Activated CD4-positive, alpha-beta memory T cell treated with anti-CD3 and anti-CD28 coated beads for 36 hours (primary cell): Measurements from ENCODE around the gene SMR3B. TPM values are rescaled to one million over a fixed set of nuclear protein-coding genes. Genes with fewer than 3 reads are reported as not detected.

Experiments used
- CTCF ChIA-PET: fragments of 350-600 bp; sonication (Branson Sonifier 250); formaldehyde crosslinking; loops from one replicate; lab custom pipeline; 2021; ENCODE audit warnings: antibody characterized with exemption, inconsistent platforms; lab: Charles Lee
- POLR2A ChIA-PET: fragments of 350-600 bp; sonication (Branson Sonifier 250); formaldehyde crosslinking; loops from one replicate; lab custom pipeline; 2021; ENCODE audit warnings: antibody characterized with exemption; lab: Charles Lee
- DNase-seq: peaks from one replicate; pipeline ENCODE4 v3.0.0-alpha.2; 2020
- H3K27ac Mint-ChIP-seq: one replicate; pipeline ENCODE4 v1.8.0; 2021; ENCODE audit warnings: mixed read lengths
- H3K27me3 Mint-ChIP-seq: one replicate; pipeline ENCODE4 v1.8.0; 2021; ENCODE audit warnings: mixed read lengths
- H3K36me3 Mint-ChIP-seq: one replicate; pipeline ENCODE4 v1.8.0; 2021; ENCODE audit warnings: mixed read lengths
- H3K4me1 Mint-ChIP-seq: one replicate; pipeline ENCODE4 v1.8.0; 2021; ENCODE audit warnings: low read depth, mixed read lengths
- H3K4me3 Mint-ChIP-seq: one replicate; pipeline ENCODE4 v1.8.0; 2021; ENCODE audit warnings: mild to moderate bottlenecking, mixed read lengths
- H3K9me3 Mint-ChIP-seq: one replicate; pipeline ENCODE4 v1.8.0; 2021; ENCODE audit warnings: mixed read lengths
- intact Hi-C: fragments of 100-400 bp; cut with micrococcal nuclease; formaldehyde crosslinking; loops from one replicate; pipeline ENCODE4 v1.15.1; 2023
- total RNA-seq, 2 experiments: library from RNA; stranded (reverse); gene quantifications; one replicate each; pipeline ENCODE4 v1.2.3, GENCODE V29; 2021

Gene SMR3B
- not detected for total RNA-seq

DNA sequence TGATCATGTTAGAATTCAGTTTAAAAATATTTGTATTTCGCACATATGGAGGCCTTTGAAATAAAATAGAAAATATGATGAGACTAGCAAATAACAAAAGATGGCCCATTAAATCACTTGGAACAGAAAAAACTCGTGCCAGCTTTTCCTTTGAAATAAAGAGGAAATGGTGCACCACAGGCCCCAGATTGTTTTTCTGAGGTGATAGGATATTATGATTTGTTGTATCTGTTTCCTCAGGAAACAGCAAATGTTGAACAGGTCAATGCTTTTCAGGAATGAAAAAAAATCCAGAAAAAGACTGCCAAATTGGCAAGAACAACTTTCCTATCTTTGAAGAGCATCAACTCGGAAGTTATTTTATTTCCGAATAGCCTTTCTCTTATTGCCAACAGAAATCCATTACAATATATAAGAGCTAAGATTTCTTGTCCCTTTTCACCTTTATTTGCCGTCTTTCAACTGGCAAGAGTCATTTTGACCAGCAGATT is at the start of gene SMR3B:
Gene SMR3B, plus strand, starts transcription at position 441 of the 491 bp plus-strand sequence. CDS start 1,380 bp downstream, outside the sequence.
- intact Hi-C loops: no loop called here
- Mint-ChIP-seq H3K36me3 (no peaks in the 10 kb centered on the region), H3K4me3 (no peak within 1 kb of the TSS), H3K4me1 (no peaks in the 10 kb centered on the region), H3K27me3 (no peaks in the 10 kb centered on the region), H3K27ac (no peak within 1 kb of the TSS), H3K9me3 (no peaks in the 10 kb centered on the region)
- DNase-seq: no peak
- POLR2A ChIA-PET: no interaction called here
- CTCF ChIA-PET: no interaction called here

DNA sequence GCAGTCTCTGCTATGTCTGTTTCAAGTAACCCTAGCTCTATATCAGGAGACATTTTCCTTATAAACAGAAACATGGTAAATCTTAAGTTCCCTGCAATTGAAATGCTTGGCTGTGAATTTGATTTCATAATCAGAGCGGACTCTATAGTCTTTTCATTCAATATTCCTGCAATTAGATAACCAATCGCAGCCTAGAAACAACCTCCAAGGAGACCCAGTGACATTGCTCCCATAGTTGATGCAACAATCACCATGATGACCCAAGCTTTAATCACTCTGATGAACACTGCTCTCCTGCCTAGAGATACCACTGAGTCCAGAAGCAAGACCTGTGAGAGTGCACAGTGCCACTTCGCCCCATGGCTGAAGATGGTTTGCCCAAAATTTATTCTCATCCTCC is 48.2 kb upstream of the SMR3B start, which contains the start of gene CABS1:
Gene CABS1, plus strand, starts transcription at position 301 of the 400 bp plus-strand sequence. Its CDS starts 59 bp downstream, at position 360.
- no peaks in the 10 kb centered on the region for H3K27me3 Mint-ChIP-seq
- H3K4me1 Mint-ChIP-seq: no peaks in the 10 kb centered on the region
- no peaks in the 10 kb centered on the region for H3K36me3 Mint-ChIP-seq
- H3K9me3 Mint-ChIP-seq: no peaks in the 10 kb centered on the region
- intact Hi-C loops: no loop called here
- no peak within 1 kb of the TSS for H3K4me3 Mint-ChIP-seq
- POLR2A ChIA-PET: no interaction called here
- DNase-seq: no peak
- CTCF ChIA-PET: no interaction called here
- no peak within 1 kb of the TSS for H3K27ac Mint-ChIP-seq

DNA sequence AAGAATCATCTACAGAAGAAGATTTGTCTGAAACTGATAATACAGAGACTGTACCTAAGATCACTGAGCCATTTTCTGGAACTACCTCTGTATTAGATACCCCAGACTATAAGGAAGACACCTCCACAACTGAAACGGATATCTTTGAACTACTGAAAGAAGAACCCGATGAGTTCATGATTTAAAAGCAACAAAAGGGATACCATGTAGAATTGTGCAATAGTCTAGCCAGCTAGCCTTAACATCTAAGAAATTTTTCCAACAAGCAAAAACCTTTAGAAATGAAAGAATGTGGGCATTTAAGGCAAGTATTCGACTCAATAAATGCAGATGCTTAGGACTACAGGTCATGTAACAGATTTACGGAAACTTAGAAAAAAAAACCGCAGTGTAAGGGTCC is 46.9 kb upstream of the SMR3B start:
- POLR2A ChIA-PET: no interaction called here

DNA sequence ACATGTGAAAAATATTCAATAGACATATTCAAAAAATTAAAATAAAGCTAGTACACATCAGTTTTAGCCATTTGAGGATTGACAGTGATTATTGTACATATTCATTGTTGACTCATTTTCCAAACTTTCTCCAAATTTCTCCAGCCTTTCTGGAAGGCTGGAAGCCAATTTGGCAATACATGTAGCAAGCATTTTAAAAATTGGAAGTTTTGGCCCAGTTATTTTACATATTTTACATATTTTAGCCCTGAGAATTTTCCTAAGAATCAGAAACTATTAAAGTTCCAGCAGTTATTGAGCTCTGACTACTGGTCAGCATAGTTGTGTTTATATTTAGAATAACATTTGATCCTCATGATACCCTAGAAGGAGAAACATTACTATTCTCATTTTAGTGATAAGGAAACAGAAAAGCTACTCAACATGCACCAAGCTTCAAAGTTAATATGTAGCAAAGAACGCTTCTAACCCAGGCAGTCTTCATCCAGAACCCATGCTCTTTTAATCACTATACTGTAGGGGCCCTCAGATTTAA is 45.0 kb upstream of the SMR3B start:
- DNase-seq: no peak
- Mint-ChIP-seq H3K4me1 (no peaks in the 10 kb centered on the region), H3K4me3 (no peak overlapping the region), H3K9me3 (no peaks in the 10 kb centered on the region), H3K27ac (no peak overlapping the region), H3K27me3 (no peaks in the 10 kb centered on the region), H3K36me3 (no peaks in the 10 kb centered on the region)
- CTCF ChIA-PET: no interaction called here
- POLR2A ChIA-PET: no interaction called here
- intact Hi-C loops: no loop called here

More for the DNA sequence above, 46.9 kb upstream of the SMR3B start:
- Mint-ChIP-seq H3K4me3 (no peak overlapping the region), H3K9me3 (no peaks in the 10 kb centered on the region), H3K36me3 (no peaks in the 10 kb centered on the region), H3K4me1 (no peaks in the 10 kb centered on the region), H3K27me3 (no peaks in the 10 kb centered on the region), H3K27ac (no peak overlapping the region)
- intact Hi-C loops: no loop called here
- DNase-seq: no peak
- CTCF ChIA-PET: no interaction called here

DNA sequence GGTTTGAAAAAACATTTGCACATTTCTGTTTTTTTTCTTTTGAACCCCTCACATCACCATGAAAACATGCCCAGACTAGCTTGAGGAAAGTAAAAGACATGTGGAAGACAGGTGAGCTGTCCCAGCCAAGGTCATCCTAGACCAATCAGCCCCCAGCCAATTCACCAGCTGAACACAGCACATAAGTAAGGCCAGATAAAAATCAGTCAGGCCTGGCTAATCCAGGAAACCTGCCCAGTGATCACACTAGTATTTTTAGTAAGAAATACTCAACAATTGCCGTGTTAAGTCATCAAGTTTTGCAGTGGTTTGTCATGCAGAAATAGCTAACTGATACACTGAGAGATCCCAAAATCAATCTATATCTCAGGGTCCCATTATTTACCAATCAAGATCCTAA is 26.7 kb upstream of the SMR3B start:
- no peak overlapping the region for H3K27ac Mint-ChIP-seq
- H3K9me3 Mint-ChIP-seq: no peaks in the 10 kb centered on the region
- DNase-seq: no peak
- H3K4me1 Mint-ChIP-seq: no peaks in the 10 kb centered on the region
- H3K4me3 Mint-ChIP-seq: no peak overlapping the region
- ChIA-PET CTCF (no interaction called here), POLR2A (no interaction called here)
- no peaks in the 10 kb centered on the region for H3K36me3 Mint-ChIP-seq
- no peaks in the 10 kb centered on the region for H3K27me3 Mint-ChIP-seq
- intact Hi-C loops: no loop called here

DNA sequence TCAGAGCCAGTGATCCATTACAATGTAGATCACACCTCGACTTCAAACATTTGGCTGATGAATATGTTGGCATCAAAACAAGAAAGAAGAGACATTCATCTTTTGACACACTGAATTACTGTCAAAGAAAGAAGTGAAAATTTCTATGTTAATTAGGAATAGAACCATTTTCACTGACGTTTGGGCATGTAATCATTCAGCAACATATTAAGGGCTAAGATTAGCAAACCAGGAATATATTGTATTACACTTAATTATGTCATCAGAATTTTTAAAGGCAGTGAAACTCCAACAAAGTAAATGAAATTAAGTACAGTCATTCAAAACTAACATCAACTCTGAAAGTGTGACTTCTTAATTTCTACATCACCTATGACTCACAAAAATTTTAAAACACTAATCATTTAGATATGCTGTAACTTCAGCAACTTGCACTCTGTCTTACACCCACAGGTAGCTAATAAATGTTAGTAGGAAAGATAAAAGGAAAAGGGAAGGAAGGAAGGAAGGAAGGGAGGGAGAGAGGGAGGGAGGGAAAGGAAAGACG is 23.7 kb upstream of the SMR3B start:
- H3K4me1 Mint-ChIP-seq: no peaks in the 10 kb centered on the region
- POLR2A ChIA-PET: no interaction called here
- no peak overlapping the region for H3K4me3 Mint-ChIP-seq
- DNase-seq: no peak
- intact Hi-C loops: no loop called here
- H3K27ac Mint-ChIP-seq: no peak overlapping the region
- no peaks in the 10 kb centered on the region for H3K27me3 Mint-ChIP-seq
- no peaks in the 10 kb centered on the region for H3K36me3 Mint-ChIP-seq
- CTCF ChIA-PET: interaction anchor here (0.6 kb wide), 2 partner anchors 147 to 582 kb away, joined by 3 to 4 read pairs; no protein-coding TSS in a partner anchor
- H3K9me3 Mint-ChIP-seq: no peaks in the 10 kb centered on the region

DNA sequence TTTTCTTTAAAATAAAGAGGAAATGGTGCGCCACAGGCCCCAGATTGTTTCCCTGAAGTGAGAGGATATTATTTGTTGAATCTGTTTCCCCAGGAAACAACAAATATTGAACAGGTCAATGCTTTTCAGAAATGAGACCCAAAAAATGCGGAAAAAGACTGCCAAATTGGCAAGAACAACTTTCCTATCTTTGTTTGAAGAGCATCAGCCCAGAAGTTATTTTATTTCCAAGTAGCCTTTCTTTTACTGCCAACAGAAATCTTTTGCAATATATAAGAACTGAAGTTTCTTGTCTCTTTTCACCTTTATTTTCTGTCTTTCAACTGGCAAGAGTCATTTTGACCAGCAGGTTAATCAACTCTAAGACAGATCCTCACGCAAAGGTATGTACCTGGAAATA is 22.5 kb upstream of the SMR3B start, which contains the start of gene SMR3A:
Gene SMR3A, plus strand, starts transcription at position 301 of the 400 bp plus-strand sequence. CDS start 1,356 bp downstream, outside the sequence.
- H3K4me1 Mint-ChIP-seq: no peaks in the 10 kb centered on the region
- ChIA-PET CTCF (no interaction called here), POLR2A (no interaction called here)
- no peaks in the 10 kb centered on the region for H3K36me3 Mint-ChIP-seq
- no peaks in the 10 kb centered on the region for H3K27me3 Mint-ChIP-seq
- intact Hi-C loops: no loop called here
- H3K4me3 Mint-ChIP-seq: no peak within 1 kb of the TSS
- no peaks in the 10 kb centered on the region for H3K9me3 Mint-ChIP-seq
- H3K27ac Mint-ChIP-seq: no peak within 1 kb of the TSS
- no peak for DNase-seq

DNA sequence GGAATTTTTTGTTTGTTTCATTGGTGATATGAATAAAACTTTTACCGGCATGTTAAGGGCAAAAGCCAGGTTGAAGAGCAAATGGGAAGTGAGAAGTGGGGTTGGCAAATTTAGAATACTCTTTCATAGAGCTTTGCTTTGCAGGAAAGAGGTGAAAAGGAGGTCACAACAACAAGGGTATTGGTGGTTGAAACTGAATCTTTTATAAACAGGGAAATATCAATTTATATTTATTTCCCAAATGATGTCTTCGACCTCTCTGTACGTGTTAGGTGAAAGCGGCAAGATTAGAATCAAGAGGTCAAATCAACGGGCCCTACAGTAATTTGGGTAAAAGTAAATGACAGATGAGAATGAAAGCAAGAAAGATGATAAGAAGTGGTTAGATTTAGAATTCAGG is 18.9 kb upstream of the SMR3B start:
- no peak overlapping the region for H3K27ac Mint-ChIP-seq
- CTCF ChIA-PET: no interaction called here
- H3K36me3 Mint-ChIP-seq: no peaks in the 10 kb centered on the region
- no peaks in the 10 kb centered on the region for H3K9me3 Mint-ChIP-seq
- intact Hi-C loops: no loop called here
- DNase-seq: no peak
- H3K4me1 Mint-ChIP-seq: no peaks in the 10 kb centered on the region
- POLR2A ChIA-PET: no interaction called here
- no peaks in the 10 kb centered on the region for H3K27me3 Mint-ChIP-seq
- H3K4me3 Mint-ChIP-seq: no peak overlapping the region

DNA sequence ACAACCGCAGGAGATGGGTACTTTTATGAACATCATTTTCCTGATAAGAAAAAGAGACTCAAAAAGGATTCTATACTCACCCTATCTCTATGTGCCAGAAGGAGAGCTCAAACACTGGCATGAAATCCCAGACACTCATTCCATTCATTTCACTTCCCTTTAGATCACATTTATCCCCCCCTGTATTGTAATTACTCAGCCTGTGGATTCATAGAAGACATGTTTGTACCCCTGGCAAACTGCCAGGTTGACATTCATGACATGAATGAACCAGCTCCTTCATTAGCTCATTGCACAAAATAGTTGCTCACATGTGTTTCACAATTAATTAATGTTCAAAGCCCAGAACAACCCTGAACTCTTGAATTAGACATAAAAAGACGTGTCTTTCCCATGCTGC is 17.5 kb upstream of the SMR3B start:
- H3K4me1 Mint-ChIP-seq: no peaks in the 10 kb centered on the region
- ChIA-PET CTCF (no interaction called here), POLR2A (no interaction called here)
- no peak for DNase-seq
- no peaks in the 10 kb centered on the region for H3K27me3 Mint-ChIP-seq
- H3K9me3 Mint-ChIP-seq: no peaks in the 10 kb centered on the region
- H3K36me3 Mint-ChIP-seq: no peaks in the 10 kb centered on the region
- H3K4me3 Mint-ChIP-seq: no peak overlapping the region
- intact Hi-C loops: no loop called here
- H3K27ac Mint-ChIP-seq: no peak overlapping the region

DNA sequence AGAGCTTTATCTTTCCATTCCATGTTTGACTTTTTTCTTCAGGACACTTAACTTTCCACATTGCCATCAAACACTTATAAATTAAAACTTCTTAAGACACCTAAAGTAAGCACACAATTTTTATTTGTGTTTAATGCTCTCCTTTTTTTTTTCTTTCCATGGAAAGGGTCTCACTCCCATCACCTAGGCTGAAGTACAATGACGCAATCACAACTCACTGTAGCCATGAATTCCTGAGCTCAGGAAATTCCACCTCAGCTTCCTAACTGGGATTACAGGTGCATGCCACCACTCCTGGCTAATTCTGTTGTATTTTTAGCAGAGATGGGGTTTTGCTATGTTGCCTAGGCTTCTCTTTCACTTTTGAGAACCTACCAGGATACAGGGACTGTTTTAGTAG is 15.1 kb upstream of the SMR3B start:
- CTCF ChIA-PET: no interaction called here
- POLR2A ChIA-PET: no interaction called here
- Mint-ChIP-seq H3K9me3 (no peaks in the 10 kb centered on the region), H3K27ac (no peak overlapping the region), H3K4me3 (no peak overlapping the region), H3K36me3 (no peaks in the 10 kb centered on the region), H3K27me3 (no peaks in the 10 kb centered on the region), H3K4me1 (no peaks in the 10 kb centered on the region)
- no peak for DNase-seq
- intact Hi-C loops: no loop called here

DNA sequence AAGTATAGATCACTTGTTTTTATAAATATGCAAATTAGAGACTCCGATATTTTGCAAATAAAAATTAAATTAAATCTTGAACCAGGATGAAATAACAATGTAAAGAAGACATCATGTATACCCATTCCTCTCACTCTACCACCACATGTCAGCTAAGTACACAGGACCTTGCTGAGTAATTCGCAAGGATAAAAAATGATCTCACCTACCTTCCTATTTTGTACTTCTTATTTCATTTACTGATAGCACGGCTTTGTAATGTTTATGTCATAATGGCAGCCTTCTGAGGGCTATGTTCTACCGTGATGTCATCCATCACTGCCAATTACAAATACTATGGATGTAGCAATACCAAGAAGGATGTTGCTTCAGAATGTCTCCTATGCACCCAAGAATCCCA is 10.9 kb upstream of the SMR3B start:
- Mint-ChIP-seq H3K36me3 (no peaks in the 10 kb centered on the region), H3K9me3 (no peaks in the 10 kb centered on the region), H3K27me3 (no peaks in the 10 kb centered on the region), H3K27ac (no peak overlapping the region), H3K4me1 (no peaks in the 10 kb centered on the region), H3K4me3 (no peak overlapping the region)
- intact Hi-C loops: no loop called here
- POLR2A ChIA-PET: no interaction called here
- CTCF ChIA-PET: no interaction called here
- no peak for DNase-seq

DNA sequence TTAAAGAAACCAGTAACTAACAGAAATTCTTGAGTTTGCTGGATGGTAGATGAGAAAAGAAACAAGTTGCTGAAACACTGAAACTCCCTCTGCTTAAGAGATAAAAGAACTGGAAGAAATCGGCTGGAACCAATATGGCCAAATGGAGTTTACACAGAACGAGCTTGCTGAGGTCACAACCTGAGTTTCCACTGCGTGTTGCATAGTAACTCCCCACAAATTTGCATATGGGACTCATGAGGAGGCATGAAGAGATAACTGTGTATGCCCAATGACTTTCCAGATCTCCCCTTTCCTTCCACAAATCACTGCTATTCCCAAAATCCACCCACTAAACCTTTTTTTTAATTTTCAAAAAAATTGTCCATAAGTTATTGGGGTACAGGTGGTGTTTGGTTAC is 10.2 kb upstream of the SMR3B start:
- CTCF ChIA-PET: no interaction called here
- H3K36me3 Mint-ChIP-seq: no peaks in the 10 kb centered on the region

DNA sequence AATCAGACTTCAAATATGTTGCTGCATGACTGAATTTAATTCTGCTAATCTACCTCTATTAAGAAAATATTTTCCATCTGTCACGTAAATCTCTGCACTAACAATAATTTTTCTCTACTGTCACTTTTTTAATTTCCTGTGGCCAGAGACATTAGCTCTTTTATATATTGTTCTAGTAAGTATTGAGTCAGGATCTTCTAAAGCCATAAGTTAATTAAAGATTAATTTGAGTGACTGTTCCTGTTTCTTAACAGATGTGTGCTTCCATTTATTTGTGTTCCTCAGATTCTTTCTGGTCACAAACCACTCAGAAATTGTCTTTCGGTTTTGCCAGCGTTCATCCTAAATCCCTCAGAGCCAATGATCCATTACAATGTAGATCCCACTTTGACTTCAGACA is 2.4 kb upstream of the SMR3B start:
- Mint-ChIP-seq H3K4me1 (no peaks in the 10 kb centered on the region), H3K27me3 (no peaks in the 10 kb centered on the region), H3K4me3 (no peak overlapping the region), H3K9me3 (no peaks in the 10 kb centered on the region), H3K27ac (no peak overlapping the region), H3K36me3 (no peaks in the 10 kb centered on the region)
- ChIA-PET CTCF (no interaction called here), POLR2A (no interaction called here)
- no peak for DNase-seq
- intact Hi-C loops: no loop called here

More for the DNA sequence above, 10.2 kb upstream of the SMR3B start:
- H3K27me3 Mint-ChIP-seq: no peaks in the 10 kb centered on the region
- no peak overlapping the region for H3K27ac Mint-ChIP-seq
- intact Hi-C loops: no loop called here
- no peaks in the 10 kb centered on the region for H3K4me1 Mint-ChIP-seq
- POLR2A ChIA-PET: no interaction called here
- no peaks in the 10 kb centered on the region for H3K9me3 Mint-ChIP-seq
- DNase-seq: no peak
- H3K4me3 Mint-ChIP-seq: no peak overlapping the region
